OCI-LY7 (cell line): ENCODE data around the gene CDC6. TPM values are rescaled to one million over a fixed set of nuclear protein-coding genes. Genes with fewer than 3 reads are reported as not detected.
A peak's percentile ranks its signal among the peaks of the same experiment; 100 is the strongest.

ENCODE experiments used
- BruUV-seq: library from RNA; stranded (reverse); fragments of 400-500 nt; replicated peaks from 2 replicates; lab custom pipeline; 2021; lab: Mats Ljungman, UMichigan
- CTCF ChIA-PET: fragments of 300-600 bp; sonication (Branson Sonifier 250); formaldehyde crosslinking; loops from one replicate; lab custom pipeline; 2022; ENCODE audit warnings: antibody characterized with exemption; ENCODE audit not compliant: unreplicated experiment; lab: Charles Lee
- POLR2A ChIA-PET: fragments of 300-600 bp; sonication (Branson Sonifier 250); formaldehyde crosslinking; loops from one replicate; lab custom pipeline; 2022; ENCODE audit warnings: antibody characterized with exemption; lab: Charles Lee
- DNase-seq: peaks from one replicate; pipeline ENCODE4 v3.0.0-alpha.2; 2015; ENCODE audit warnings: low spot score
- H2AFZ ChIP-seq: fragments of 200-600 bp; sonication (generic), shearing (Covaris generic); 2 replicates; pipeline ENCODE4 v1.6.1; 2014; ENCODE audit warnings: mild to moderate bottlenecking, antibody characterized with exemption, low read length, moderate library complexity
- H3K27ac ChIP-seq: fragments of 200-600 bp; sonication (generic); 2 replicates; pipeline ENCODE4 v1.5.1; 2014; ENCODE audit warnings: mixed run types, low read depth, mild to moderate bottlenecking, moderate library complexity, low read length, inconsistent platforms; ENCODE audit not compliant: poor library complexity, severe bottlenecking
- H3K36me3 ChIP-seq: fragments of 200-600 bp; sonication (generic); 2 replicates; pipeline ENCODE4 v1.6.1; 2014; ENCODE audit warnings: mild to moderate bottlenecking, antibody characterized with exemption, low read length, moderate library complexity, mixed read lengths; ENCODE audit not compliant: insufficient read depth
- H3K4me1 ChIP-seq: fragments of 200-600 bp; sonication (generic); 2 replicates; pipeline ENCODE4 v1.5.1; 2014; ENCODE audit warnings: mild to moderate bottlenecking, low read length; ENCODE audit not compliant: insufficient read depth, poor library complexity, severe bottlenecking
- H3K4me2 ChIP-seq: fragments of 200-600 bp; sonication (generic); 2 replicates; pipeline ENCODE4 v1.6.1; 2014; ENCODE audit warnings: mild to moderate bottlenecking, low read length
- H3K4me3 ChIP-seq: fragments of 200-600 bp; sonication (generic); 2 replicates; pipeline ENCODE4 v1.5.1; 2014; ENCODE audit warnings: mild to moderate bottlenecking, low read depth, low read length; ENCODE audit not compliant: poor library complexity, severe bottlenecking
- H3K79me2 ChIP-seq: fragments of 200-600 bp; sonication (generic); 2 replicates; pipeline ENCODE4 v1.6.1; 2016; ENCODE audit warnings: low read depth, mild to moderate bottlenecking, low read length, moderate library complexity, mixed read lengths; ENCODE audit not compliant: insufficient read depth
- H3K9me2 ChIP-seq: fragments of 200-600 bp; sonication (generic); 2 replicates; pipeline ENCODE4 v1.6.1; 2016; ENCODE audit warnings: mild to moderate bottlenecking, low read length, mixed read lengths; ENCODE audit not compliant: insufficient read depth
- H3K9me3 ChIP-seq: fragments of 200-600 bp; sonication (generic); 2 replicates; pipeline ENCODE4 v1.6.1; 2014; ENCODE audit warnings: mild to moderate bottlenecking, mixed run types, low read length, mixed read lengths
- H4K20me1 ChIP-seq: fragments of 200-600 bp; sonication (generic); 2 replicates; pipeline ENCODE4 v1.6.1; 2014; ENCODE audit warnings: mild to moderate bottlenecking, antibody characterized with exemption, low read length, moderate library complexity, mixed read lengths; ENCODE audit not compliant: insufficient read depth
- CTCF ChIP-seq: fragments of 200-600 bp; sonication (generic); conservative IDR thresholded peaks from 2 replicates; pipeline ENCODE4 v1.5.1; 2014; ENCODE audit warnings: mild to moderate bottlenecking, antibody characterized with exemption, low read length, moderate library complexity, mixed read lengths
- EZH2phosphoT487 ChIP-seq: fragments of 200-600 bp; sonication (generic); IDR thresholded peaks from 2 replicates; pipeline ENCODE4 v1.6.1; 2018; ENCODE audit warnings: low read depth, borderline replicate concordance, mild to moderate bottlenecking, mixed run types, antibody characterized with exemption, low read length, moderate library complexity, mixed read lengths
- intact Hi-C: fragments of 100-400 bp; cut with micrococcal nuclease; formaldehyde crosslinking; loops from one replicate; pipeline ENCODE4 v1.10.0; 2022; ENCODE audit not compliant: unreplicated experiment
- total RNA-seq, 2 experiments: library from RNA; depleted of rRNA in 1 of 2; stranded (reverse); fragments of >200 nt in 1 of 2; shearing (Covaris generic) in 1 of 2; gene quantifications; 2 replicates each; pipeline ENCODE4 v1.2.3, GENCODE V29; 2014 to 2022

CDC6 gene
- total RNA-seq, 2 experiments from 2014 or later: 75.2 to 132 TPM

- Histone ChIP-seq H3K36me3 (no peaks in the 10 kb centered on the region), H3K79me2 (no peaks in the 10 kb centered on the region), H3K4me3 (no peak overlapping the region), H3K9me2 (no peaks in the 10 kb centered on the region), H3K9me3 (no peaks in the 10 kb centered on the region), H3K4me1 (peaks cover 49% of the 10 kb centered on the region), H3K4me2 (peak overlapping the region; percentile 93), H4K20me1 (peaks cover 4% of the 10 kb centered on the region; the same call in 1 of the 2 replicates), H2AFZ (no peak overlapping the region), H3K27ac (no peak overlapping the region)
- ChIA-PET POLR2A (interaction anchor here (0.6 to 1.2 kb wide), 4 partner anchors 8 to 125 kb away, joined by 3 to 4 read pairs (median 3); partner anchors contain the start of gene RARA), CTCF (interaction anchor here (0.6 to 1.6 kb wide), 4 partner anchors 9 to 127 kb away, joined by 3 to 9 read pairs (median 4); no protein-coding TSS in a partner anchor)
- BruUV-seq: no TSS peak
- intact Hi-C loops: no loop called here
- TF ChIP-seq EZH2phosphoT487 (no peak), CTCF (no peak)
- DNase-seq: no peak
Measured at GRCh38 chr17:40316571-40317344, 29.1 kb downstream of the CDC6 start.

GRCh38 chr17:40317345-40317873, 29.7 kb downstream of the CDC6 start:
- Histone ChIP-seq H3K9me3 (no peaks in the 10 kb centered on the region), H2AFZ (peak overlapping the region; percentile 66; the same call in 1 of the 2 replicates), H3K36me3 (no peaks in the 10 kb centered on the region), H3K4me2 (peak overlapping the region; percentile 93), H3K9me2 (no peaks in the 10 kb centered on the region), H3K4me1 (peaks cover 49% of the 10 kb centered on the region), H3K27ac (no peak overlapping the region), H3K79me2 (no peaks in the 10 kb centered on the region), H3K4me3 (peak overlapping the region; percentile 77), H4K20me1 (peaks cover 9% of the 10 kb centered on the region; the same call in 1 of the 2 replicates)
- POLR2A ChIA-PET: interaction anchor here (0.6 to 1.2 kb wide), 3 partner anchors 8 to 125 kb away, joined by 3 to 4 read pairs (median 3); partner anchors contain the start of gene RARA
- peak; percentile 70 for DNase-seq
- CTCF ChIA-PET: interaction anchor here (0.6 to 1.6 kb wide), 4 partner anchors 10 to 127 kb away, joined by 3 to 9 read pairs (median 4); no protein-coding TSS in a partner anchor
- BruUV-seq: no TSS peak
- TF ChIP-seq EZH2phosphoT487 (no peak), CTCF (peak; percentile 84)
- intact Hi-C loops: no loop called here
